HuH-7 (cell line): ENCODE results near the gene TMUB1.

ENCODE experiments used
- DNase-seq: peaks from one replicate; pipeline ENCODE4 v3.0.0; 2011; ENCODE audit warnings: low spot score

The TMUB1 gene

GRCh38 chr7:151103973-151104372 is 20.7 kb upstream of the TMUB1 start:
- DNase-seq = no peak

- no peak for DNase-seq
Observed at GRCh38 chr7:151102991-151103390, 19.7 kb upstream of the TMUB1 start.

GRCh38 chr7:151101621-151102396 is 18.5 kb upstream of the TMUB1 start:
- DNase-seq = no peak

- DNase-seq = no peak
Observed at GRCh38 chr7:151100921-151101320, 17.6 kb upstream of the TMUB1 start.

GRCh38 chr7:151099486-151100211 is 16.4 kb upstream of the TMUB1 start:
- no peak for DNase-seq

- no peak for DNase-seq
Observed at GRCh38 chr7:151095828-151096475, 12.7 kb upstream of the TMUB1 start.

GRCh38 chr7:151095123-151095797 is 12.0 kb upstream of the TMUB1 start:
- DNase-seq = no peak

GRCh38 chr7:151094675-151095074 is 11.4 kb upstream of the TMUB1 start:
- DNase-seq = no peak

- DNase-seq = no peak
Observed at GRCh38 chr7:151093748-151094147, 10.5 kb upstream of the TMUB1 start.

GRCh38 chr7:151091988-151092387 is 8.7 kb upstream of the TMUB1 start:
- no peak for DNase-seq

GRCh38 chr7:151091431-151091830 is 8.1 kb upstream of the TMUB1 start:
- peak; percentile 70 for DNase-seq

- no peak for DNase-seq
Observed at GRCh38 chr7:151091003-151091402, 7.7 kb upstream of the TMUB1 start.

- no peak for DNase-seq
Observed at GRCh38 chr7:151089893-151090730, 6.8 kb upstream of the TMUB1 start.

- no peak for DNase-seq
Observed at GRCh38 chr7:151088856-151089699, 5.8 kb upstream of the TMUB1 start.

GRCh38 chr7:151088019-151088855 is 4.9 kb upstream of the TMUB1 start:
- no peak for DNase-seq

GRCh38 chr7:151087245-151088018 is 4.1 kb upstream of the TMUB1 start:
- DNase-seq = peak; percentile 69

GRCh38 chr7:151086802-151087244 is 3.5 kb upstream of the TMUB1 start:
- no peak for DNase-seq

- peak; percentile 96 for DNase-seq
Observed at GRCh38 chr7:151085691-151086620, 2.7 kb upstream of the TMUB1 start, which contains the start of gene AGAP3. AGAP3 (plus strand) TSS chr7:151086475; CDS start chr7:151086742, 267 bp downstream.
